ENCODE results near the gene CTTN.

- TF ChIP-seq ESRRA (CRISPR knock-in tag; IDR thresholded peaks at IDR 0.05; ENCODE audit: low read depth) (no peak), POLR2A (IDR thresholded peaks at IDR 0.05; ENCODE audit: insufficient read depth in 1 of 2, low read depth in 2 of 2, low read length in 2 of 2) (no peak)
Measured at GRCh38 chr11:70433966-70434812, 35.9 kb downstream of the CTTN start.

All from HepG2 (cell line).